ENCODE data around the gene TAF13.
A peak's percentile ranks its signal among the peaks of the same experiment; 100 is the strongest.

The TAF13 gene

GRCh38 chr1:109090196-109091077 lies 14.6 kb upstream of the TAF13 start, which contains the start of gene TMEM167B:
Gene TMEM167B, plus strand, starts transcription at chr1:109090764. Its CDS starts 109 bp downstream, at chr1:109090873.
- H3K9me2 ChIP-seq (ENCODE audit: low read depth, low read length), result no peaks in the 10 kb centered on the region
- peak within 1 kb of the TSS; percentile 95 for H3K27ac ChIP-seq (ENCODE audit: low read depth, low read length, poor library complexity, severe bottlenecking)

GRCh38 chr1:109089242-109090015 lies 13.6 kb upstream of the TAF13 start:
- H3F3A ChIP-seq (ENCODE audit: insufficient read depth, low read length), result no peaks in the 10 kb centered on the region; the same call in 1 of the 2 replicates
- H3K4me2 ChIP-seq (ENCODE audit: low read length), result peak overlapping the region; percentile 93
- no peaks in the 10 kb centered on the region for H4K20me1 ChIP-seq (ENCODE audit: insufficient read depth, low read length)
- no peaks in the 10 kb centered on the region for H3K9me2 ChIP-seq (ENCODE audit: low read depth, low read length)
- H3K4me1 ChIP-seq (ENCODE audit: insufficient read depth, low read length, severe bottlenecking), result peaks cover 28% of the 10 kb centered on the region
- peak overlapping the region; percentile 92; the same call in 1 of the 2 replicates for H3K9ac ChIP-seq (ENCODE audit: low read length)
- H3K36me3 ChIP-seq (ENCODE audit: insufficient read depth, low read length), result peaks cover 15% of the 10 kb centered on the region
- H3K79me2 ChIP-seq (ENCODE audit: insufficient read depth, low read length), result peaks cover 20% of the 10 kb centered on the region
- H3K4me3 ChIP-seq (ENCODE audit: low read depth, low read length, poor library complexity, severe bottlenecking), result peak overlapping the region; percentile 82
- peak overlapping the region; percentile 95 for H3K27ac ChIP-seq (ENCODE audit: low read depth, low read length, poor library complexity, severe bottlenecking)
- H2AFZ ChIP-seq (ENCODE audit: low read length), result no peak overlapping the region
- TF ChIP-seq CTCF (IDR thresholded peaks at IDR 0.05; ENCODE audit: low read length), result peak; percentile 90
- no peak for TF ChIP-seq EZH2 (IDR thresholded peaks at IDR 0.05; ENCODE audit: borderline replicate concordance, low read length)
- no peaks in the 10 kb centered on the region for H3K27me3 ChIP-seq (ENCODE audit: insufficient read depth, low read length)
- H3K9me3 ChIP-seq (ENCODE audit: low read length), result no peaks in the 10 kb centered on the region

More at GRCh38 chr1:109090196-109091077, 14.6 kb upstream of the TAF13 start, which contains the start of gene TMEM167B:
- Histone ChIP-seq H3K27me3 (ENCODE audit: insufficient read depth, low read length) (no peaks in the 10 kb centered on the region), H3K9ac (ENCODE audit: low read length) (peak within 1 kb of the TSS; percentile 92), H3K36me3 (ENCODE audit: insufficient read depth, low read length) (peaks cover 25% of the 10 kb centered on the region), H3K9me3 (ENCODE audit: low read length) (no peaks in the 10 kb centered on the region), H3K4me3 (ENCODE audit: low read depth, low read length, poor library complexity, severe bottlenecking) (peak within 1 kb of the TSS; percentile 82), H3K79me2 (ENCODE audit: insufficient read depth, low read length) (peaks cover 22% of the 10 kb centered on the region), H2AFZ (ENCODE audit: low read length) (no peak within 1 kb of the TSS), H4K20me1 (ENCODE audit: insufficient read depth, low read length) (no peaks in the 10 kb centered on the region), H3F3A (ENCODE audit: insufficient read depth, low read length) (no peaks in the 10 kb centered on the region; the same call in 1 of the 2 replicates), H3K4me2 (ENCODE audit: low read length) (peak within 1 kb of the TSS; percentile 93), H3K4me1 (ENCODE audit: insufficient read depth, low read length, severe bottlenecking) (peaks cover 28% of the 10 kb centered on the region)
- TF ChIP-seq CTCF (IDR thresholded peaks at IDR 0.05; ENCODE audit: low read length), result no peak
- no peak for TF ChIP-seq EZH2 (IDR thresholded peaks at IDR 0.05; ENCODE audit: borderline replicate concordance, low read length)

- Histone ChIP-seq H3K4me3 (ENCODE audit: low read depth, low read length, poor library complexity, severe bottlenecking) (no peak overlapping the region), H3K79me2 (ENCODE audit: insufficient read depth, low read length) (no peaks in the 10 kb centered on the region), H3K4me2 (ENCODE audit: low read length) (no peak overlapping the region), H3K36me3 (ENCODE audit: insufficient read depth, low read length) (no peaks in the 10 kb centered on the region), H3F3A (ENCODE audit: insufficient read depth, low read length) (no peaks in the 10 kb centered on the region), H3K27me3 (ENCODE audit: insufficient read depth, low read length) (no peaks in the 10 kb centered on the region), H2AFZ (ENCODE audit: low read length) (no peak overlapping the region), H3K9me2 (ENCODE audit: low read depth, low read length) (no peaks in the 10 kb centered on the region), H3K27ac (ENCODE audit: low read depth, low read length, poor library complexity, severe bottlenecking) (no peak overlapping the region), H4K20me1 (ENCODE audit: insufficient read depth, low read length) (no peaks in the 10 kb centered on the region), H3K9me3 (ENCODE audit: low read length) (no peaks in the 10 kb centered on the region), H3K9ac (ENCODE audit: low read length) (no peak overlapping the region), H3K4me1 (ENCODE audit: insufficient read depth, low read length, severe bottlenecking) (peaks cover 6% of the 10 kb centered on the region)
- no peak for TF ChIP-seq EZH2 (IDR thresholded peaks at IDR 0.05; ENCODE audit: borderline replicate concordance, low read length)
- no peak for TF ChIP-seq CTCF (IDR thresholded peaks at IDR 0.05; ENCODE audit: low read length)
Measured at GRCh38 chr1:109084563-109085517, 9.0 kb upstream of the TAF13 start.

Data from OCI-LY1 (cell line).